Fibroblast of lung (primary cell): ENCODE measurements around the gene TGIF1. TPM values are rescaled to one million over a fixed set of nuclear protein-coding genes. Genes with fewer than 3 reads are reported as not detected.

ENCODE experiments used
- DNase-seq, 2 donors: peaks; one replicate each; pipeline versions ENCODE4 v3.0.0 to v3.0.0-alpha.2; 2010; ENCODE audit warnings: low read depth in 2 of 2
- H2AFZ ChIP-seq: 2 replicates; pipeline ENCODE4 v1.5.1; 2012; ENCODE audit warnings: low read length, control low read depth, inconsistent platforms
- H3K27ac ChIP-seq: 2 replicates; pipeline ENCODE4 v1.5.1; 2011; ENCODE audit warnings: low read length, control low read depth; ENCODE audit not compliant: insufficient read depth
- H3K27me3 ChIP-seq: 2 replicates; pipeline ENCODE4 v1.5.1; 2011; ENCODE audit warnings: mild to moderate bottlenecking, low read length; ENCODE audit not compliant: control insufficient read depth, insufficient read depth
- H3K36me3 ChIP-seq: 2 replicates; pipeline ENCODE4 v1.5.1; 2011; ENCODE audit warnings: low read length; ENCODE audit not compliant: control insufficient read depth, insufficient read depth
- H3K4me1 ChIP-seq: 2 replicates; pipeline ENCODE4 v1.5.1; 2011; ENCODE audit warnings: low read length; ENCODE audit not compliant: control insufficient read depth, insufficient read depth; ENCODE audit errors: extremely low read depth
- H3K4me2 ChIP-seq: 2 replicates; pipeline ENCODE4 v1.5.1; 2011; ENCODE audit warnings: low read length, control low read depth; ENCODE audit not compliant: insufficient read depth; ENCODE audit errors: extremely low read depth
- H3K4me3 ChIP-seq, 4 experiments: fragments of 200-600 bp in 1 of 4; sonication (generic) in 1 of 4; replicated peaks in 1 of 4; 2 replicates each; pipeline ENCODE4 v1.5.1; 2011 to 2016; ENCODE audit warnings: low read length in 4 of 4, low read depth in 3 of 4, mild to moderate bottlenecking in 3 of 4, control low read depth in 2 of 4, inconsistent platforms in 1 of 4, mixed read lengths in 1 of 4; ENCODE audit not compliant: insufficient read depth in 1 of 4; ENCODE audit errors: control extremely low read depth in 1 of 4
- H3K79me2 ChIP-seq: 2 replicates; pipeline ENCODE4 v1.5.1; 2012; ENCODE audit warnings: mild to moderate bottlenecking, low read length, inconsistent platforms; ENCODE audit not compliant: control insufficient read depth, insufficient read depth
- H3K9ac ChIP-seq: 2 replicates; pipeline ENCODE4 v1.5.1; 2011; ENCODE audit warnings: mild to moderate bottlenecking, low read length, control low read depth; ENCODE audit not compliant: insufficient read depth
- H3K9me3 ChIP-seq: 2 replicates; pipeline ENCODE4 v1.5.1; 2012; ENCODE audit warnings: low read depth, low read length; ENCODE audit not compliant: control insufficient read depth, insufficient read depth
- H4K20me1 ChIP-seq: 2 replicates; pipeline ENCODE4 v1.5.1; 2011; ENCODE audit warnings: low read length; ENCODE audit not compliant: control insufficient read depth, insufficient read depth; ENCODE audit errors: extremely low read depth
- EZH2 ChIP-seq: IDR thresholded peaks from 2 replicates; pipeline ENCODE4 v1.5.1; 2012; ENCODE audit warnings: low read length, control low read depth, mild to moderate bottlenecking; ENCODE audit errors: missing control alignments
- polyA plus RNA-seq, 2 donors: library from polyadenylated mRNA; depleted of rRNA in 1 of 2; stranded (reverse) in 1 of 2; unstranded in 1 of 2; fragments of >200 nt; gene quantifications; 2 replicates each; pipeline ENCODE4 v1.2.1, GENCODE V29; 2011 to 2012; ENCODE audit warnings: missing spikeins in 1 of 2
- total RNA-seq: library from RNA; depleted of rRNA; stranded (reverse); fragments of >200 nt; gene quantifications from 2 replicates; pipeline ENCODE4 v1.2.1, GENCODE V29; 2014
- TF ChIP-seq, protein P1 (sequence below), 2 donors: IDR thresholded peaks in 1 of 2; conservative IDR thresholded peaks in 1 of 2; 1 replicate in 1 of 2; 2 replicates in 1 of 2; pipeline ENCODE4 v1.5.1; 2011 to 2012; ENCODE audit warnings: low read length in 2 of 2, control low read depth in 1 of 2, inconsistent platforms in 1 of 2, low read depth in 1 of 2, mild to moderate bottlenecking in 1 of 2

TGIF1 gene
- total and polyA plus RNA-seq, 2 donors (not counting 1 experiment from before 2014, with no cell fraction given) = 64.7 to 157 TPM

DNA sequence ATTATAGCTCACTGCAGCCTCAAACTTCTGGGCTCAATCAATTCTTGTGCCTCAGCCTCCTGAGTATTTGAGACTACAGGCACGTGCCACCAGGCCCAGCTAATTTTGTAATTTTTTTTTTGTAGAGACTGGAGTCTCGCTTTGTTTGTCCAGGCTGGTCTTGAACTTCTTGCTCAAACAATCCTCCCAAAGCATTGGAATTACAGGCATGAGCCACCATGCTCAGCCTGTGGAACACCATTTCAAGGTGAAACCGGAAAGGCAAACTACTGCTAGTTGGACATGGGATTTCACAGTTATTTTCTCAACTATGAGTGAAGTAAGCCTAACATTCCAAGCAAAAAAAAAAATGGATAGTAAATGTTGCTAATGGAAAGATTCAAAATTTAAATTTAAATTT, 20.9 kb upstream of the TGIF1 start:
- DNase-seq = no peak
- H3K27ac ChIP-seq = no peak overlapping the region
- H3K4me3 ChIP-seq = no peak overlapping the region
- H4K20me1 ChIP-seq = no peaks in the 10 kb centered on the region
- no peaks in the 10 kb centered on the region for H3K79me2 ChIP-seq
- no peaks in the 10 kb centered on the region for H3K9me3 ChIP-seq
- H3K4me1 ChIP-seq = no peaks in the 10 kb centered on the region
- no peak overlapping the region for H3K9ac ChIP-seq
- H3K27me3 ChIP-seq = no peaks in the 10 kb centered on the region
- TF ChIP-seq, protein P1, sequence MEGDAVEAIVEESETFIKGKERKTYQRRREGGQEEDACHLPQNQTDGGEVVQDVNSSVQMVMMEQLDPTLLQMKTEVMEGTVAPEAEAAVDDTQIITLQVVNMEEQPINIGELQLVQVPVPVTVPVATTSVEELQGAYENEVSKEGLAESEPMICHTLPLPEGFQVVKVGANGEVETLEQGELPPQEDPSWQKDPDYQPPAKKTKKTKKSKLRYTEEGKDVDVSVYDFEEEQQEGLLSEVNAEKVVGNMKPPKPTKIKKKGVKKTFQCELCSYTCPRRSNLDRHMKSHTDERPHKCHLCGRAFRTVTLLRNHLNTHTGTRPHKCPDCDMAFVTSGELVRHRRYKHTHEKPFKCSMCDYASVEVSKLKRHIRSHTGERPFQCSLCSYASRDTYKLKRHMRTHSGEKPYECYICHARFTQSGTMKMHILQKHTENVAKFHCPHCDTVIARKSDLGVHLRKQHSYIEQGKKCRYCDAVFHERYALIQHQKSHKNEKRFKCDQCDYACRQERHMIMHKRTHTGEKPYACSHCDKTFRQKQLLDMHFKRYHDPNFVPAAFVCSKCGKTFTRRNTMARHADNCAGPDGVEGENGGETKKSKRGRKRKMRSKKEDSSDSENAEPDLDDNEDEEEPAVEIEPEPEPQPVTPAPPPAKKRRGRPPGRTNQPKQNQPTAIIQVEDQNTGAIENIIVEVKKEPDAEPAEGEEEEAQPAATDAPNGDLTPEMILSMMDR (conservative IDR thresholded peaks at IDR 0.05 in 1 of 2, IDR thresholded peaks at IDR 0.05 in 1 of 2; ENCODE audit: low read depth in 1 of 2, low read length in 2 of 2) = no peak
- no peak for TF ChIP-seq EZH2
- H3K4me2 ChIP-seq = no peak overlapping the region
- H3K36me3 ChIP-seq = no peaks in the 10 kb centered on the region
- H2AFZ ChIP-seq = no peak overlapping the region

DNA sequence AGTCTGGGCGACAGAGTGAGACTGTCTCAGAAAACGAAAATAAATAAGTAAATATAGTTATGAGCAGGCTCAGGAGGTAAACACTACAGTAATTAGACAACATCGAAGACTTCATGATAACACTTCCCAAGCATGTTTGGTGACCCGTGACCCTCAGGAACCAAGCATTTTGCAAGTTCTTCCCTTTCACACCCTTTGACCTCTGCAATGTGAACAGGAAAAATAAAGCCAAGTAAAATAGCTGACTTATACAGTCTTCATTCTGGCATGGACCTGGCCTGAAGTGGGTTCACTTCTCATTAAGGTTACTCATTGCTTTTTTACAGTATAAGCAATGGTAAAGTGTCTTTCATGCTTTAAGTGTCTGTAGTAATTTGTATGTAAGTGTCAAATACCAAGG, 15.3 kb upstream of the TGIF1 start:
- H3K4me1 ChIP-seq = no peaks in the 10 kb centered on the region
- no peak overlapping the region for H3K4me3 ChIP-seq
- TF ChIP-seq EZH2 = no peak
- TF ChIP-seq, protein P1 (conservative IDR thresholded peaks at IDR 0.05 in 1 of 2, IDR thresholded peaks at IDR 0.05 in 1 of 2; ENCODE audit: low read depth in 1 of 2, low read length in 2 of 2) = no peak
- H3K4me2 ChIP-seq = no peak overlapping the region
- H2AFZ ChIP-seq = no peak overlapping the region
- no peak overlapping the region for H3K27ac ChIP-seq
- H3K9me3 ChIP-seq = no peaks in the 10 kb centered on the region
- H3K79me2 ChIP-seq = no peaks in the 10 kb centered on the region
- H3K27me3 ChIP-seq = no peaks in the 10 kb centered on the region
- H4K20me1 ChIP-seq = no peaks in the 10 kb centered on the region
- H3K9ac ChIP-seq = no peak overlapping the region
- no peaks in the 10 kb centered on the region for H3K36me3 ChIP-seq
- no peak for DNase-seq

DNA sequence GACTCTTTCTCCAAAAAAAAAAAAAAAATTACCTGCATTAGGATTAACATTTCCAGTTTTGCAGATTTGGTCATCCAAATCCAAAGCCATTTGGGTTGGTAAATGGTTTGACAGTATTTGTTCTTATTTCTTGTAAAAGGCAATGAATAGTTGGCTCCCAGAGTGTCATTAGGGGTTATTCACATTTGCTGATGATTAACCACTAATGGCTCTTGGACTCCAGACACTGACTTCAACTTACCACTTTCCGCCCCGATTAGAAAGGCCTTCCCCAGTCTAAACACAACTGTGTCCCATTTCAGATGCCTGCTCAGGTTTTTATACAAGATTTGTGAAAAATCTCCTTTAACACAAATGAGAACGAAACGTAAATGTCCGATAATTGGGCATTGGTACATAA, 9.6 kb upstream of the TGIF1 start:
- no peak overlapping the region for H3K4me2 ChIP-seq
- H3K27ac ChIP-seq = no peak overlapping the region
- no peak for TF ChIP-seq EZH2
- TF ChIP-seq, protein P1 (conservative IDR thresholded peaks at IDR 0.05 in 1 of 2, IDR thresholded peaks at IDR 0.05 in 1 of 2; ENCODE audit: low read depth in 1 of 2, low read length in 2 of 2) = no peak
- H3K36me3 ChIP-seq = no peaks in the 10 kb centered on the region
- H3K4me1 ChIP-seq = no peaks in the 10 kb centered on the region
- no peaks in the 10 kb centered on the region for H3K27me3 ChIP-seq
- no peak overlapping the region for H3K4me3 ChIP-seq
- no peaks in the 10 kb centered on the region for H4K20me1 ChIP-seq
- no peaks in the 10 kb centered on the region for H3K79me2 ChIP-seq
- H3K9ac ChIP-seq = no peak overlapping the region
- DNase-seq = no peak
- H3K9me3 ChIP-seq = no peaks in the 10 kb centered on the region
- H2AFZ ChIP-seq = no peak overlapping the region
